D721Med (cell line): ENCODE measurements around the gene USH2A.

Experiments used
- DNase-seq: peaks from one replicate; pipeline ENCODE4 v3.0.0; 2011; ENCODE audit warnings: low spot score; ENCODE audit not compliant: insufficient read length
- FAIRE-seq: peaks from 2 replicates; lab custom pipeline; 2011; peaks lifted over from hg19 to GRCh38; lab: Jason Lieb, UNC
- TF ChIP-seq, protein P1 (sequence below): IDR thresholded peaks from 2 replicates; pipeline ENCODE4 v1.5.1; 2012; ENCODE audit warnings: mild to moderate bottlenecking, control low read depth; ENCODE audit not compliant: insufficient read depth; ENCODE audit errors: missing control alignments

The USH2A gene

DNA sequence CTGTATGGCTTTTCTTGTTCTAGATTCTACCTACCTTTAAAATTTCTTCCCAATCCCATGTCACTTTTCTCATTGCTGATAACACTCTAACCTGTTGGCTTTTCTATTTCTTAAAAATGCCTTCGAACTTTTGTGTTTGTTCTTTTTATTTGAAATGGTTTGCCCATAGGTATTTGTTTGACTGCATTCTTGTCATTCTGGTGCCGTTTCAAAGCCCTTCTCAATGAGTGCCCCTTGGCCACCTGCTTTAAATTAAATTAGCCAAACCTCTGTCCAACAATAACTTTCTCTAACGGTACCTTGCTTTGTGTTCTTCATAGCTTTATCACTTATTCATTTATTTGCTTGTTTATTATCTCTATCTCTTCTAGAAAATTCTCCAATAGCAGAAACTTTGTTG, 817.2 kb downstream of the USH2A start:
- TF ChIP-seq, protein P1, sequence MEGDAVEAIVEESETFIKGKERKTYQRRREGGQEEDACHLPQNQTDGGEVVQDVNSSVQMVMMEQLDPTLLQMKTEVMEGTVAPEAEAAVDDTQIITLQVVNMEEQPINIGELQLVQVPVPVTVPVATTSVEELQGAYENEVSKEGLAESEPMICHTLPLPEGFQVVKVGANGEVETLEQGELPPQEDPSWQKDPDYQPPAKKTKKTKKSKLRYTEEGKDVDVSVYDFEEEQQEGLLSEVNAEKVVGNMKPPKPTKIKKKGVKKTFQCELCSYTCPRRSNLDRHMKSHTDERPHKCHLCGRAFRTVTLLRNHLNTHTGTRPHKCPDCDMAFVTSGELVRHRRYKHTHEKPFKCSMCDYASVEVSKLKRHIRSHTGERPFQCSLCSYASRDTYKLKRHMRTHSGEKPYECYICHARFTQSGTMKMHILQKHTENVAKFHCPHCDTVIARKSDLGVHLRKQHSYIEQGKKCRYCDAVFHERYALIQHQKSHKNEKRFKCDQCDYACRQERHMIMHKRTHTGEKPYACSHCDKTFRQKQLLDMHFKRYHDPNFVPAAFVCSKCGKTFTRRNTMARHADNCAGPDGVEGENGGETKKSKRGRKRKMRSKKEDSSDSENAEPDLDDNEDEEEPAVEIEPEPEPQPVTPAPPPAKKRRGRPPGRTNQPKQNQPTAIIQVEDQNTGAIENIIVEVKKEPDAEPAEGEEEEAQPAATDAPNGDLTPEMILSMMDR = no peak
- DNase-seq (no peak), FAIRE-seq (no peak)

DNA sequence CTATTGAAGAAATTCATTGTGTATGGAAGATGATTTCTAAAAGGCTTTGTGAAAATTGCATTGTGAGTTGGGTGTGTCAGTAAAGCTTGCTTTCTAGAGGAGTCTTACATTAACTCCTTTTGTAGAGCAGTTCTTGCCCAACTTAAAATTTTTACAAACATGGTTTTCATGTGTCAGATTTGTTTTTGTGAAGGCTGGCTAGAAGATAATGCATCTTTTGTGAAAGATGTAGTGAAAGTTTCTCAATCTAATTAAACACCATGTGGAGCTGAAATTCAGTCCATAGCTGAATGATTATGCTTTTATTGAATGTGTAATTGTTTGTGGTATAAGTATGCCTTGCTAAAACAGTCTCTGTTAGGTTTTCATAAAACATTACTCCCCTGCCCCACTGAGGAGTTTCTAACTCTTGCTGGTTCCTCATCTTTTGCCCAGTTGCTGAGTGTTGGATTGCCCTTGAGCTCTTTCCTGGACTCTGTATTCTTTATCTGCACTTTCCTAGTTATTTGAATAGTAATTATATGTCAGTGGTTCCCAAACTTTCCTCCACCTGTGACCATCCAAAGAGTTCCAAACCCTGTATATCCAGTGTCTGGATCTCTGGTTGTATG, 818.1 kb downstream of the USH2A start:
- DNase-seq = no peak
- TF ChIP-seq, protein P1 = no peak
- peak; percentile 83 for FAIRE-seq

DNA sequence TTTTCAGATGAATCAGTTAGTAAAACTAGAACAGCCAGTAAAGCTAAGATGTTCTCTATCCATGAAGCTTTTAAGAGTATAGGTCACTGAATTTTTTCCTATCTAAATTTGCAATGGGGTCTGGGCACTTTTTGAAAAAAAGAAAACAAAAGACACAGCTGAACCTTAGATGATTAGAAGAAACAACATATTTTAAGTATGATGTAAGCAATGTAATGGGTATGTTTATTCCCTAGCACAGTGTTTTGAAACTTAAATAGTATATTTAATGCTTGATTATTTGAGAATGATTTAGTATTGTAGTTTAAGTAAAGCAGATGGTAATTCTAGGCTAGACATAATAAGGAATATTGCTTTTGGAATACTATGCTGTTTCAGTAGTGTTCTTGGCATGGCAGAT, 819.9 kb downstream of the USH2A start:
- TF ChIP-seq, protein P1 = no peak
- DNase-seq = no peak
- no peak for FAIRE-seq

DNA sequence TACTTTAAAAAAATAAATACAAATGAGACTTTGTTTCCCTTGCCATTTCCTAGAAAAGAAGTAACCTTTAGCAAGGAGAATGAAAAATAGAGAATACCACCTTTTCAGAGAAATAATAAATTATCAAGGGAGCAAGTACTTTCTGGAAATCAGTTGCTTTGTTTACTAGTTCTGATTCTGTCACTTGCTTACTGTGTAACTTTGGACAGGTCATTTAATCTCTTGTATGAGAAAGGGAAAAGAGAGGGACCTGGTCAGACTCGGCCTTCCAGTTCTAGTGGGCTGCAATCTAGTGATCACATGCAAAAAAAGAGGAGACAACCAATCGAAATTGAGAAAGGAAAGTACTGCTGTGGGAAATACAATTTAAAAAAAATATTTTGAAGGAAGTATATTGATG, 822.0 kb downstream of the USH2A start:
- TF ChIP-seq, protein P1 = no peak
- FAIRE-seq = no peak
- DNase-seq = no peak

DNA sequence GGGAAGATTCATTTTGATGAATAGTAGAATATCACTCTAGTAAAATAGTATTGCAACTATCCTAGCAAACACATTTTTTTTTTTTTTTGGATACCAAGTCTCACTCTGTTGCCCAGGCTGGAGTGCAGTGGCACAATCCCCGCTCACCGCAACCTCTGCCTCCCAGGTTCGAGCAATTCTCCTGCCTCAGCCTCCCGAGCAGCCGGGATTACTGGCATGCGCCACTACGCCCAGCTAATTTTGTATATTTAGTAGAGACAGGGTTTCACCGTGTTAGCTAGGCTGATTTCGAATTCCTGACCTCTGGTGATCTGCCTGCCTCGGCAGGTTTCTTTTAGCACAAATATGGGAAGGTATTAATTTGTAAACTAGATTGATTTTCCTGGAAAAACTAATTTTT, 822.4 kb downstream of the USH2A start:
- no peak for DNase-seq
- TF ChIP-seq, protein P1 = no peak
- FAIRE-seq = no peak

DNA sequence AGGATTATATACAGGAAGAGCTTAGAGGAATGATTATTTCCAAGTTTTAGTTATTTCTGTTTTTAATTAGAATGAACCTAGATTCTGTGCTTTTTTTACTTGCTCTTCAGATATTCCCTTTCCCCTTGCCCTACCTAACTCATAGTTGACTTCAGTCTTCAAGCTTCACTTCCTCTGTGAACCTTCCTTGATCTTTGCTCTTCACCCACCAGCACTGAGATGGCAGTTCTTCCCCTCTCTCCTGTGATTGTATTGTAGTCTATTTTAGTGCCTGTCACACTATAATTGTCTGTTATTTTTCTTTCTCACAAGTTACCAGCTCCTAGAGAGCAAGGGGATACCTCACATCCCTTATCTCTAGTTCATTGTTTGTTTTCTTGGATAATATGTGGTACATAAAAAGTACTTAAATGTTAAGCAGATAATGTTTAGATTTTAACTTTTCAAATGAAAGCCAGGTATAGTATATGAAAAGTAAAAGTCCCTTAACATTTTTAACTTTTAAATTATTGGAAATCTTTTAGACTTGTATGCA, 822.9 kb downstream of the USH2A start:
- TF ChIP-seq, protein P1 = no peak
- FAIRE-seq (peak; percentile 77), DNase-seq (no peak)

DNA sequence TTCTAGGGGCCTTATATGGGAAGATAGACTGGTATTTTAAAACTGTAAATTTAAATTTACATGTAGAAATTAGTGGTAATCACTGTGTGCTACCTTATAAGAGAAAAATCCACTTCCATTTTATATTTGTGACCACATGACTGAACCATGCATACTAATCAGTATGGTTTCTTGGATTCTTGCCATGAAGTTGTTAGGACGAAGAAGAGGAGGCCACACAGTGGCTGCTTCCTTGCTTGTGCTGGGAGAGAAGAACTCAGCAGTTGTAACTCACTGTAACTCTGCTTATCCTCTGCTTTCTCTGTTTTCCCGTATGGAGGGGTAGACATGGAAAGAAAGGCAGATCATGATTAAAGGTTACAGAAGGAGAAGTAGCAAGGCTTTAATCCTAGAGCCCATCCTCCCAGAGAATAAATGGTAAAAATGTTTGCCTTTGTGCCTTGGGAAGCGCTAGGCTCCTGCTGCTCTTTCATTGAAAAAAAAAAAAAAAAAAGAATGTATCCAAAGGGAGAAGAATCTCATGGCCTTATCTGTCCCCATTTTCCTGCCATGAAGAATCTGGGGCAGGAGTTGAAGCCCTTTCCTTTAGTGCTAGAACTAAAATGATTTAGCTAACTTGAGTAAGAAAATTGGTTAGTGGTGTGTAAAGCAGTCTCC, 823.7 kb downstream of the USH2A start:
- peak; percentile 63 for FAIRE-seq
- DNase-seq = no peak

More for the DNA sequence above, 823.7 kb downstream of the USH2A start:
- TF ChIP-seq, protein P1 = no peak
